ENCODE results near the gene FAM240B.

DNA sequence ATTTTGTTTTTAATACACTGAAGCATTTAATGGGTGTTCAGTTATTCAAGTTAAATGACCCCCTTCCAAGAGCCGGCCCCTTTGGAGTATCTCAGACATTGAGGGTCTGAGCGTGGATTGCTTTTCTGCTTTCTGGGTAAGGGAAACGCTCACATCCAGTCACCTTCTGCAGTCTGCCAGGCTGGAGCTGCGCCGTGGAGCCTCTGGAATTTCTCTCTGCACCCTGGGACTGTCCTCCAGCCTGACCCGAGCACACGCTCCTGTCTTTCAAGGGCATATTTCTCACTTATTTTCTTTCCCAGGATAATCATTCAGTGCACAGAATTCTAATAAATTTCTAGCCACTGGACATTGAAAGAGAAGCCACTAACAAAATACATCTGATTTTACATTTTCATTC, 13.4 kb downstream of the FAM240B start:
- no peak for TF ChIP-seq POLR2AphosphoS5 (IDR thresholded peaks at IDR 0.05; ENCODE audit: low read depth, low read length)
- no peak for TF ChIP-seq TAF1 (IDR thresholded peaks at IDR 0.05; ENCODE audit: low read depth, low read length)
- TF ChIP-seq POLR2A (IDR thresholded peaks at IDR 0.05; ENCODE audit: low read depth, low read length), result no peak
- TF ChIP-seq PAX5 (IDR thresholded peaks at IDR 0.05; ENCODE audit: insufficient read depth, low read length, severe bottlenecking), result no peak

Measured in GM12891 (cell line).